Ureter (tissue), 1 donor: Measurements from ENCODE around the gene NRCAM. TPM values are rescaled to one million over a fixed set of nuclear protein-coding genes. Genes with fewer than 3 reads are reported as not detected.

Experiments used
- DNase-seq: peaks from one replicate; pipeline ENCODE4 v3.0.0-alpha.2; 2020; ENCODE audit warnings: low spot score
- total RNA-seq: library from RNA; stranded (reverse); gene quantifications from one replicate; pipeline ENCODE4 v1.2.4, GENCODE V29; 2023
- donor health status: DM: yes; HTN: yes; CAD: no.

Gene NRCAM
- total RNA-seq, 1 donor from 2014 or later: 3.6 TPM

DNA sequence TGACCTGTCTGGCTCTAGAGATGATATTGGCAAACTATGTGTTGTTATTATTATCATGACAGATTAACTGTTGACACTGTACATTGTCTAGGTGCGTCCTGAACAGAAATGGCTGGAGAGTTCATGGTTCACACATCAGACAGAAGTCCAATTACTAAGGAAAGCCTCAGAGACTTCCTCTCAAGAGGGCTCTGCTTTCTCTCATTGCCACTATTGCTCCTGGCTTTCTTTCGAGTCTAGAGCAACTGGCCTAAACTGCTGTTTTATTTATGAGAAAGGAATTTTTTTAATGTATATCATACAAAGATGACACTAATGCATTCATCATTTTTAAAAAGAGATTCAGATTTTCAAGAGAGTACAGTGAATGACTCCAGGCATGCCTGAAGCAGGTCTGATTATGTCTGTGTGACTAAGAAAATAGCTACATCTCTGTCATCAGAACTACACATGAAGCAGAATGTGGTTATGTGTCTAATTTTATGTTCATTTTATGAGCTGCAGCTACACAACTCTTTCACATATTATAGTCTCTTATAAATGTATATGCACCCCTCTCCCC lies 30.4 kb downstream of the NRCAM start:
- DNase-seq: no peak

DNA sequence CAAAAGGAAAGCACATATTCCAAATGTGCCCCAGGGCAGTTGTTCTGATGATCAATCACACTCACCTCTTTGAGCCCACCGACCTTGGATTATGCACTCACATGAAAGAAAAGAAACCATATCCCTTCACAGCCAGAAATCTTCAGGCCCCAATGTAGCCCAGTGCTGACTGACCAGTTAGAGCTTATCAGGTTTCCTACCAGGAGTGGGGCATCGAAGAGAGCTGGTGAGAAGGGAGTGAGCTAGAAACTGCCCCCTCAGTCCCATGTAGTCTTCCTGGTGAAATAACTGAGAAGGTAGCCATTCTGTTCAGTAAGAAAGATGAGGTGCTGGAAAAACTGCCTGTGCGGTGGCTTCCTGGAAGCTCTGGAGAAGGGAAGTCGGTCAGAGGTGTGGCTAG lies 32.2 kb downstream of the NRCAM start:
- no peak for DNase-seq

DNA sequence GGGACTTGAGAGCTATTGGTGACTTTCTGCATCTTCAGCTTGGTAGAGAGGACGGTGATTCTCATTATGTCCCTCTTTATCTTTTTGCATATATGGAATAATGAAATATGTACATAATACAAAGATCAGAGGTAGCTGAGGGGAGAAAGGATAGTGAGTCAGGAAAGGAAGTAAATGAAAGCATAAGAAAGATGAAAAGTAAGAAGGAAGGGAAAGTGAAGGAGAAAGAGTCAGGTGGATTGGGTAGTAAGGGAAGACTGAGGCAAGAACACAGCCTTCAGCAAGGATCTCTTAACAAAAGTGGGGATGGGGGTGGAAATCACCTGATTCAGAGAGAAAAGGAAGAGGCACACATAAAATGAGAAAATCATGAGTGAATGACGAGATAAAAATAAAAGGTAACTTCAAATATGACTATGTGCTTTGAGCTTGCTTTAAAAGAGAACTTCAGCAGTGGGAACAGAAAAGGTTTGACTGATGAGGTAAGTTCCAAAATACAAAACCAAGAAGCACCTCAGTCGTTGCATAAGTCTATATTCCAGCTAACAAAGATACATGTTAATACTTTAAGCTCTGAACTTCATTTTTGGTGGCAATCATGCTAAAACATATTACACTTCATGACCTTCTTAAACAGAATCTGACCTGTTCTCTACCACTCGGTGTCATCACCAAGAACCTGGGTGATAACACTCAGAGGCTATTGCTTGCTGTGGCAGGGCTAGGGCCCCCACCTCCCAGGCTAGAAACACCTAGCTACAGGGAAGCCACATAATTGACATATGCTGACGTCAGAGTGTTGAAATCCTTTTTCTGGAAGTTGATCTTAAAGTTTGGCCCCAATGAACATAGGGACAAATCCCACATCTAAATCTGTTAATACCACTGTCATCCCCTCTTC lies 32.9 kb downstream of the NRCAM start:
- DNase-seq: no peak

DNA sequence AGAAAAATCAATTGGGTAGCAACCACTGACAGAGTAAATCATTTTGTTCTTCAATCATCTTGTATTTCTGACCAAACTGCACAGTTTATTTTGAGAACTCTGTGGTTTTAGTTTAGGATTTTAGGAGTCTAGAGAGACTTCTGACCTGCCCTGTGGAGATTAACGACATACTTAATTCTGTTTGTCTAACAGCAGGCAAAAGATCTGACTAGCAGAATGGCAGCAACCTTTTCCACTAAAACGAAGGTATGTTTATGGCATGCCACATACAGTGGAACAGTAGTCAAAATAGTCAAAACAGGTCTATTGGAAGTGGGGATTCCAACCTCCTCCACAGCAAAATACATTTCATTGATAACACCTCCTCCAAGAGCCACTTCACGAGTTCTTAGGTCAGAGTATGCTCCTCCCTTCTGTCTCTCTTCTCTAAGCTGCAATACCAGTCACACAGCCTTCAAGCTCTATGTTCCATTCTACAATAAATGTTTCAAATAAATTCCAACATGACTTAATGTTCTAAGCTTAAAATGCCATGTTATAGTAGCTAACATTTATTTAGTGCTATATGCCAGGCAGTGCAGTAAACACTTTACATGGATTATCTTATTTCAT lies 34.4 kb downstream of the NRCAM start:
- no peak for DNase-seq

DNA sequence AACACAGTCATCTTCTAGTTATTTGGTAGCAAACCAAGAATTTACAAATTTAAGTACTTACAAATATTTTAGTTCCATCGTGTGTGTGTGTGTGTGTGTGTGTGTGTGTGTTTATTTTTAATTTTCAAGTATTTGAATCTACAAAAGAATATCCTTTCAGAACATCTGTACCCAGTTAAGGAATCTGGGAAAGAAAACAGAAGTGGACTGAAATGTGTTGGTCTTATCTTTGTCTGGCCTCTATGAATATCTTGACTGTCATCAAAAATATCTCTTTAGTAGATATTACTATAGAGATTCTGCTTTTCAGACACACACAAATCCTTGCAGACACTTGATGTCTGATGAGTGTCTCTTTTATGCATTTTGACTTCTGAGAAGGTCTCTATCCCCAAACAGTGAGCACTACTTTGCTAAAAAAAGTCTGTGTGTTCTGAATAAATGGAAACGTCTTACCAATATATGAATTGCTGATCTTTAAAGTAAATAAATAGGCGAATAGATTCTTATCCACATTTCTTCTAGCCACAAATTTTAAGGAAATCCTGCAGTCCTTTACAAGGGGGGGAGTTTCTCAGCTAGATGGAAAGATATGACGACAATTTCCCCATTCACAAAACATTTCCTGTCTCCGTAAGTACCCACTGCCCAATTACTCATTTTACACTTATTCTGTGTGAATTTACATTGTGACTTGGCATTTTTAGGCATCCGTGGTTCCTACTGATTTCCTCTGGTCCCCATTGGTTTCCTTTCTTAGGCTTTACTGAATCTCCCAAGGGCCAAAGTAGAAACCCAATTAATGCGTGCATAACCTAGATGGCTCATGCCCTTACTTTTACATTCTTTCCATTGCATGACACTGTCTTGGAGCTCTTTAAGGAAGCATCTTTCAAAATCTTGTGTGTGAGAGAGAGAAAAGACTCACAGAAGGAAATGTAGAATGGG lies 36.0 kb downstream of the NRCAM start:
- no peak for DNase-seq

DNA sequence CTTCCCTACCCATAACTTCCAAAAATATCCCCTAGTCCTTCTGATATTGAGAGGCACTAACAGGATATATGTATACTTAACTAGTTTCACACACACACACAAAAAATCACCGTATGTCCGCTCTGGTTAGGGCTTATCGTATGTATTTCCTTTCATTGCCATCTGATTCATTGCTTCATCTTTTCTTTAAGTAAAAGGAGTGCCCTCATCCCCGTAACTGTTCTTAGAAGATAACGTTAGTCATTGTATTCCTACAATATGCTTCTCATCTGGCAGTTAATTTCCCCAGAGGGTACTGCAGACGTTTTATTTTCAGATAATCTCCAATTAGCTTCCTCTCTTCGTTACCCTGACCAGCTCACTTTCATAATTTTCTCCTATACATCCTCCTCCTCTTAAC lies 37.3 kb downstream of the NRCAM start:
- DNase-seq: no peak

DNA sequence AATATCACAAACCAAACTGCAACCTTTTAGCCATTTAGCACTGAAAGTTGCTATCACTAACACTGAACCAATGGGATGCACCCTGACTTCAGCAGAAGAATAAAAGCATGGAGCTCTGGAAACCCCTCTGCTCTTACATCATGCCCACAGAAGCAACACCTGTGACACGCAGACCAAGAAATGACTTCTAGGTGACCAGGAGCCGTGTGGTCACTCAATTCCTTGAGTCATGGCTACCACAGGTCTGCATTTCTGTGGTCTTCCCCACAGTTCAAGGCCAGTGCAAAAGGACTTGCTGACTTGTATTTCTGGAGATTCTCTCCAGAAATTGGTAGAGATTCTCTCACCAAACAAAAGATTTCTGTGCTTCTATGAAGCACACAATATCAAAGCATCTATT lies 38.3 kb downstream of the NRCAM start:
- no peak for DNase-seq

DNA sequence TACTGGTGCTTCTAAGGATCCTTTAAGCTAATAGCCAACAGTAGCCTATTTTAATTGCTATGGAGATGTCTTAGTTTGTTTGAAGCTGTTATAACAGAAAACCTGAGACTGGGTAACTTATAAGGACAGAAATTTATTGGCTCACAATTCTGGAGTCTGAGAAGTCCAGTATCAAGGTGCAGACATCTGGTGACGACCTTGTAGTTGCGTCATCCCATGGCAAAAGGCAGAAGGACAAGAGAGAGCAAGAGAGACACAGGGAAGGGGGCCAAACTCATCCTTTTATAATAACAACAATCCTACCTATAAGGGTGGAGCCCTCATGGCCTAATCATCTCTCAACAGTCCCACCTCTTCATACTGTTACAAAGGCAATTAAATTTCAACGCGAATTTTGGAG lies 39.1 kb downstream of the NRCAM start:
- no peak for DNase-seq

DNA sequence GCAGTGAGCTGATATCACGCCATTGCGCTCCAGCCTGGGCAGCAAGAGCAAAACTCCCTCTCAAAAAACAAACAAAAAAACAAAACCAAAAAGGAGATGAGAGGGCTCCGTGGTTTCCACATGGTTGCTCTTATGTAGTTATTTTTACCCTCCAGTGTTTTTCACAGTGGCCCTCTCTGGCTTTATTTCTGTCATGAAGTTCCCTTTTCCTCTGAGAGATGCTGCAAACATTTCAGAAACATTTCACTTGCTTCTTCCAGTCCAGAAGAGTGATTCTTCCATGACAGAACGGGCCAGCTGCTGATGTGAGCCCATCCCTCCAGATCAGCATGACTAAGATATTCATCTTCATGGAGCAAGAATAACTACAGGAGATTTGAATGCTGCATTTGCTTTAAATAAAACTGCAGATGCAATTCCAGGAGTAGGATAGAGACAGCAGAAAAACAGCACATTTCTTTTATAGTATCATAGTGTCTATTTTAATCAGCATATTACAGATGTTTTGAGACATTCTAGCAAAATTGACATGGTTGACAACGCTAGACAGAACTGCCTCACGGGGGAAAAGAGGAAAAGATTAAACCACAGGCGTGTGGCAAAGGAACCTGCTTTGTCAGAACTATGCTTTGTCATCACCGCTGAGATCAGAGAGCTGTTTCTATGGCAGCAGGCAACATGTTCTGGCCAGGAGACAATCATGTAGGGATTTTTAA lies 40.3 kb downstream of the NRCAM start:
- DNase-seq: no peak

DNA sequence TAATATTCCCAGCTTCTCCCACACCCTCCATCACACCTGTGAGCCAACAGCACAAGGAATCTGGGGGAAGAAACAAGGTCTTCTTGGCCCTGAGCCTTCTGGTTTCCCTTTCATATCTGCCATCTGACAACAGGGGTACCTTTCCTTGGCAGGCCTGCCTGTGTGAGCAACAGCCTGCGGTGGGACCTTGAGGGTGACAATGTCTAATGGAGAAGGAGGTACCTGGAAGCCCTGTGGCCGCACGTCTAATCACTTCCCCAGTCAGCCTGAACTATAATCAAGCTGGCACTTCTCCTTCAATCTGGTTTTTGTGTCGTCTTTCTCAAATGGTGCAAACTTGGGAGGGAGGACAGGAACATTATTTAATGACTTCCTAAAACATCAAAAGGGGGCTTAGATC lies 41.2 kb downstream of the NRCAM start:
- DNase-seq: no peak

DNA sequence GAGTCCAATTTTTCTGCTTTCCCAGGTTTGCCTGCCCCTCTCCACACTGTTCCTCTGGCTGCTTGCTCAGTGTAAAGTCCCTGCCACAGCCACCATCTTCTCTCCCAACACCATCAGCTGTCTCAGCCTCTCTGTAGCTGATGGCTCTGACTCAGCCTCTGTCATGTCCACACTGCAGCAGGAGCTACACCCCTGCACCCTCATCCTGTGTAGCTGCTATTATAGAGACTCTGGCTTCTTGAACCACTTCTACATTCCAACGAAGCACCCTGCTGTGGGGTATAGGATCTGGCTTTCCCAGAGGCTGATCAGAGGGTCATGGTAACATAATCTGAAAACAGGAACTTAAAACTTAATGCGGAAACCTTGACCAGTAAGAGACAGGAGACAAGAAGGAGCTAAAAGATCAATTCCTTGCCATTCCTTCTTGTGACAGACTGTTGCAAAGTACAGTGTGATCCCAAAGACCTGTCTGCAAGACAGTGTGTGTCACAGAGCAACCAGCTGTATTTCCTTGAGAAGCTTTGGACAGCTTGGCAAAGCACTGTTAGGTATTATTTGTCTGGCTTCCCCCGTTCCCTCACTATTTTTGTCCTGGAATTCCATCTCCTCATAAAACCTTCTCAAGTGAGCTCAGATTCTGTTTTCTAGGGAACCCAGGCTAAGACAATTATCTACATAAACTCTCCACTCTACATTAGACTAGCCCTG lies 42.3 kb downstream of the NRCAM start:
- DNase-seq: no peak

DNA sequence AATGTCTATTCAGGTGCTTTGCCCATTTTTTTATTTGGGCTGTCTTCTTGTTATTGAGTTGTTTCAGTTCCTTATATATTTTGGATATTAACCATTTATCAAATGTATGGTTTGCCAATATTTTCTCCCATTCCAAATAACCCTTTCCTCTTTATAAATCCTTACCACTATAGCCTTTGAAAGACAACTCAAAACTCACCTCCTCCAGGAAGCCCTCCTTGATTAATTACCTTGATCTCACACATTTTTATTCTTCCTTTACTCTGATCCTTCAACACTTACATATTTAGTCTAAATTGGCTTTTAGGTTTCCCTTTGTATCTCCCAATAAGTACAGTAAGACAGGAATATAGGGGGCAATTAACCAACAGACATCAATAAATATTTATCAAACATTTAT lies 42.9 kb downstream of the NRCAM start:
- DNase-seq: no peak

DNA sequence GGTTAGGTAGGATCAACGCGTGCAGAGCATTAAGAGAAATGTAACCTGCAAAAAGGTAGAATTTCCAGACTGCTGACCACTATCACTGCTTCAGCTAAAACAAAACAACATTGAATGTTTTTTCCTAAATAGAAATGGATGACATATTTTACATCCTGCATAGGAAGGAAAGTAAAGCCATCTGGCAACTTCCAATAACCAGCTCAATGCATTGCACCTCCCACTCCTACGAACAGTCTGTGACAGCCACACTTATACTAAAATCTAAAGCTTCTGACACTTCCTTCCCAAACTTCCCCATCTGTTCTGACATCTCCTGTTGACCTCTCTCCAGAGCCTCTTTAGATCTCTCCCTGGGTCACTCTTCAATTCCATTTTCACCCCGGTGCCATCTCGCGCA lies 47.1 kb downstream of the NRCAM start:
- DNase-seq: no peak

DNA sequence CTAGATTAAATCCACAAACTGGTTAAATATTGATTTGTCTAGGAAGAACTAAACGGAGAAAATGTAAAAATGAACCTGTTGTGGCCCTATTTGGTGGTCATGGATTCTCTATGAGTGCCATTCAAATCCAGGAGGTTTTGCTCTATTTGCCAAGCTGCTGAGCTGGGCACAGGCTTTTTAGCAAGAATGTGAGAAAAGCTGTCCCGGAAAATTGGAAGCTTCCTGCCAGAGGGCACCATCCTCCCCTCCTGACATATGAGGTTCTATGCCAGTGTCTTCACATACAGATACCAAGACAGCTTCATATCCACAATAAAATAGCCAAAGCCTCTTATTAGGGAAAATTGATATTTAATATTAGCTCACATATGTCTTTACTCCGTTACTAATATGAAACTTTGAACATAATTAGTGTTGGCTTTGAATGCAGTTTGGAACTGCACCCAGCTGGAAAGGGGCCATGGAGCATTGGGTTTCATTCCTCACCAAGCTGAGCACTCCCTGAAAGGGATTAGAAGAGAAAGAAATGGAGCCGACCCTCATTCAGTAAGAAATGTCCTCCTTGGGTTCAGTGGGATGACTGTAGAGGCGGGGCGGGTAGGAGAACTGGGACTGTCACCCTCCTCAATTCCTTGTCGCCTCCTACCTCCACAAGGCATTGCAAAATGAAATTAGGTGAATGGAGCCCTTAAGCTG lies 47.8 kb downstream of the NRCAM start:
- no peak for DNase-seq

DNA sequence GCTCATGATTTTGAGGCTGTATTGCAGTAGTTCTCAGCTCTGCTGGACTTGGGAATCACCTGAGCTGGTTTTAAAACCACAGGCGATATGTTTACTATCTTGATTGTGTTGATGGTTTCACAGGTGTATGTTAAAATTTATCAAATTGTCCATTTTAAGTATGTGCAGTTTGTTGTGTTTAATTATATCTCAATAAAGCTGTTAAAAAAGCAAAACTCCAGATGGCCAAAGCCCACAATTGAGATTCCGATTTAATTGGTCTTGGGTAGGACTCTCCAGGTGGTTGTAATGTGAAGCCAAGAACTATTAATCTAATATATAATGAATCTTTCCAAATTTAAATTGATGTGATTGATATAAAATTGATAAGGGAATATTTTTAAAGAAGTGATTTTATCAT lies 48.6 kb downstream of the NRCAM start:
- DNase-seq: no peak

DNA sequence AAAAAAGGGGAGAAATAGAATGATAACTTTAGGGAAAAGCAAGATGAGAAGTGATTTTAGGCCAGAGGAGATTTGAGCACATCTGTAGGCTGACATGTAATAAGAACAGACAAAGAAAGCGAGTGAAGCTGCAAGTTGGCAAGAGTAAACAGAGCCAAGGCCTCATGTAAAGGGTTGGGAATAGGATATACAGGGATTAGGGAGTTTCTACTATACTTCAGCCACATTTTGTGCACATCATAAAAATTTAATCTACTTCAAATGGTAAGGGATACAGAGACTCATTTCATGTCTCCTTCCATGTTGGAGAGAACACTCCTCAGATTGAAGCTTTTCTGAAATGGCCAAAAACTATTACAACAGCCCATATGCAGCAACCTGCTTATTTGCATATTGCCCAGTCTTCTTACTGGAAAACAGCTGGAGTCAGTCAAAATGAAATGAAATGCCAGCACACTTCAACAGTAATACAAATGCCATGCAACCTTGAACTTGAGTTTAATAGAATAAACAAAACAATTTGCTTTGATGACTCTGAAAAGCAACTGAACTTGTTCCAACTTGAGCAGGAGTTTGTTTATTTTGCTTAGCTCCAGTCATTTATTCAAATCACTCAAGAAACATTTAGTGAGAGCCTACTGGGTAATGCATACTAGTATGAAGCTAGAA lies 49.9 kb downstream of the NRCAM start:
- no peak for DNase-seq

DNA sequence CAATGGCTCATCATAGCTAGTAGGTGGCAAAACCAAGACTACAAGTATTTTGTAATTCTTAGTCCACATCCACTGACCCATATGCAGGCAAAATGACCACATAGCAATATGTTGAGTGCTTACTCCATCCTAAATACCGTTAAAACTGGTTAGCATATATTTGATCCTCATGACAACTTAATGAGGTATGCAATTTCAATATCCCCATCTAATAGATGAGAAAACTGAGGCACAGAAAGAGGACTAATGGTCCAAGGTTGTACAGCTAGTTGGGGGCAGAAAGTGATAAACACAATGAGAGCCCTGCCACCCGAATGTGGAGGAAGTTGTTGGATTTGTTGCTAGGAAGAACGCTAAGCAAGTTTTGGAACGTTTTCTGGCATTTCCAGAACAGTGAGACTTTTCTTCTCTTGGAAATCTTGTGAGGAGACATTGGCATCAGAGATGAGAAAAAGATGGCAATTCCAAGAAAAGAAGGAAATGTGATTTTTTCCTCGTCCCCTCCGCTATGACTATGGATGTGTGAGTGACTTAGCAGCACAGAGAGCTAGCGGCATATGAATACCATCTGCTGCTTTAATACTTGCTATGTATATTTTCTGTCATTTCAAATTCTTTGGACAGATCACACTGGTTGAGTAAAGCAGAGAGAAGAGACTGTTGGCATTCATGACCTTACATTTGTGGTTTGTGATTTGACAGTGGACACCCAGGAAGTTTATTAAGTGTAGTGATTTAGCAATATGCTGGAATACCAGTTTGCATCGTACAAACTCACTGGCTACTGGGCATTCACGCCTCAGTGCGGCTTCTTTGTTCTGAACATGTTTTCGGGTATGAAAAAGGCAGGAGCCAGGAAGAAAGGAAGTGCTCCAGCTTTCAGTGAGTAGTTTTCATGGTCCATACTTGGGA lies 51.5 kb downstream of the NRCAM start:
- DNase-seq: no peak

DNA sequence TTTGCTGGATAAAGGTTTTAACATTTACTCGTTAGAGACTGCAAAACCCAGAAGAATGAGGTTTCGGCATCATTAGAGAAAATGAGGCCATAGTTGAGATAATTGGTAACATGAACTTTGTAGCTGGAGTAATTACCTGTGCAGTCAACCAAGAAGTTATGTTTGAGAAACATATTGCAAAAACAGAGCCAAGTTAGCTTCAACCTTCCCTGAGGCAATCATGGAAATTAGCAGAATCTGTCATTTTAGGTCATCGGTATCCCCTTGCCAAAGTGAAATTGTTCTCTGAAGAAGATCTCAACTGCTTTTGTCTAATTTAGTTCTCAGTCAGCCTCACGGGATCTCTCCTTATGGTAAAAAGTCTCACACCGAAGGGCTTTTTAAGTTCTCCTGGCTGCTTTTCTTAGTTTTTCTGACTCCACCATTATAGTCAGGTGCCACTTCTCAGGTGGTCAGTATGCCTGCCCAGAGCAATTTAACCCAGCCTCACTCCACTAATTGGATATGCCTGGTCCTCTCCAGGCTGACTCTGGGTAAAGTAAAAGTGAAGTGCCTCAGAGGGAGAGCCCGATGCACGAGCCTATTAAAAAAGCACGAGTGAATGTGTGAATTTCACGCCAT lies 52.5 kb downstream of the NRCAM start:
- DNase-seq: no peak
